GM20000 (cell line): Measurements from ENCODE around the gene SCPEP1.
A peak's percentile ranks its signal among the peaks of the same experiment; 100 is the strongest.

Experiments used
- DNase-seq: peaks from one replicate; pipeline ENCODE4 v3.0.0; 2012; ENCODE audit warnings: low spot score
- CTCF ChIP-seq: IDR thresholded peaks from 2 replicates; pipeline ENCODE4 v1.5.1; 2012; ENCODE audit warnings: mild to moderate bottlenecking, control low read depth; ENCODE audit errors: extremely low read depth, missing control alignments

The SCPEP1 gene

GRCh38 chr17:57002904-57003303 is 25.0 kb downstream of the SCPEP1 start:
- no peak for DNase-seq
- no peak for TF ChIP-seq CTCF

GRCh38 chr17:57004944-57005579 is 27.1 kb downstream of the SCPEP1 start:
- TF ChIP-seq CTCF: no peak
- peak; percentile 65 for DNase-seq

GRCh38 chr17:57006040-57006439 is 28.1 kb downstream of the SCPEP1 start:
- DNase-seq: no peak
- no peak for TF ChIP-seq CTCF

- no peak for TF ChIP-seq CTCF
- DNase-seq: no peak
These were observed 31.0 kb downstream of the SCPEP1 start for GRCh38 chr17:57008958-57009357.

GRCh38 chr17:57009737-57010445 is 32.0 kb downstream of the SCPEP1 start:
- peak; percentile 68 for TF ChIP-seq CTCF
- DNase-seq: peak; percentile 66

- DNase-seq: no peak
- no peak for TF ChIP-seq CTCF
These were observed 32.6 kb downstream of the SCPEP1 start for GRCh38 chr17:57010487-57010886.

GRCh38 chr17:57011491-57012015 is 33.6 kb downstream of the SCPEP1 start:
- no peak for TF ChIP-seq CTCF

More at GRCh38 chr17:57011491-57012015, 33.6 kb downstream of the SCPEP1 start:
- no peak for DNase-seq
